IPS-18c (cell line): ENCODE data around the gene ALG3.

Experiments used
- H3K4me3 ChIP-seq: 2 replicates; pipeline ENCODE4 v1.7.0; 2013; ENCODE audit warnings: low read depth, mild to moderate bottlenecking, low read length, moderate library complexity; ENCODE audit not compliant: insufficient read depth
- H3K9me3 ChIP-seq: one replicate; pipeline ENCODE4 v1.6.1; 2013; ENCODE audit warnings: mild to moderate bottlenecking, low read length, moderate library complexity; ENCODE audit not compliant: control insufficient read depth, insufficient read depth

Gene ALG3

DNA sequence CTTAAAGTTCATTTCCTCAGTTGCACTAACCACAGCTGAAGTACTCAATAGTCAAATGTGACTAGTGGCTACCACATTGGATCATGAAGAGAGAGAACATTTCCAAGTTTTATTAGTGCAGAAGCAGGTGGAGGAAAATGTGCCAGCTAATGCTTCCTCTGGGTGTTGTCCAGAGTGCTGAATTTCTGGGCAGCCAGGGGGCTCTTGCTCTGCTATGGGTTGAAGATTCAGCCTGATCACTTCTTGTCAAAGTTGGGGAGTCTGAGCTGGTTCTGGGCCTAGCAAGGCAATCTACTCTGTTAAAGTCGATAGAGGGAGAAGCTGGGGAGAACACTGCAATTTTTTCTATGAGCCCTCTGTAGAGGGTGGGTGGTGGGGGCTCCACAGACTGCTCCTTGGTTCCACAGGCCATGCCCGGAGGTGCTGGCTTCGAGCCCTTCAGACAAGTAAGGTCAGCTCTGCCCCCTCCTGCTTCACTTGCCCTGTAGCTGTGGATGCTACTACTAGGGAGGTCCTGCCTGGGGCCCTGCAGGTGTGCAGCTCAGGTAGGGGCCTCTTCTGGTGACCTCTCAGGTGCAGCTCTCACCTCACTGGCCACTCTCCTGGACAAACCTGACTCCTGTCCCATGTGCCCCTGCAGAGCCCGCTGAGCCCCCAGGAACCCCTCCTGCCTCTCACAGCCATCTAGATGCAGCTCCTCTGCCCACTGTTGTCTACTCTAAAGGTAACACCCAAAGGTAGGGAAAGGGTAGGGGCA is 8.2 kb downstream of the ALG3 start:
- Histone ChIP-seq H3K9me3 (peaks cover 4% of the 10 kb centered on the region), H3K4me3 (no peak overlapping the region)

DNA sequence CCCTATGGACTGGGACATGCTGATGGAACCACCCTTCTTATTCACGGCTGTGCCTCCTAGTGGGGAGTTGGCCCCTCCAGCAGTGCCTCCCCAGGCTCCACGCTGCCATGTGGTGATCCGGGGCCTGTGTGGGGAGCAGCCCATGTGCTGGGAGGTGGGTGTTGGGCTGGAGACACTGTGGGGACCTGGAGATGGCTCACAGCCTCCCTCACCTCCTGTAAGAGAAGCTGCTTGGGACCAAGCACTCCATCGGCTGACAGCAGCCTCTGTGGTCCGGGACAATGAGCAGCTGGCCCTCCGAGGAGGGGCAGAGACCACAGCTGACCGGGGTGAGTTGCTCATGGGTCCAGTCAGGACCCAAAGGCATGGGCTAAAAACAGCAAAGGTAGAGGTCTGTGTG is 9.1 kb downstream of the ALG3 start:
- H3K4me3 ChIP-seq: no peak overlapping the region

GRCh38 chr3:184239221-184239620 is 9.5 kb downstream of the ALG3 start:
- H3K4me3 ChIP-seq: no peak overlapping the region
- H3K9me3 ChIP-seq: peaks cover 7% of the 10 kb centered on the region

More for the DNA sequence above, 9.1 kb downstream of the ALG3 start:
- H3K9me3 ChIP-seq: peaks cover 6% of the 10 kb centered on the region

- Histone ChIP-seq H3K9me3 (peaks cover 7% of the 10 kb centered on the region), H3K4me3 (no peak overlapping the region)
Measured at GRCh38 chr3:184238246-184238818, 10.4 kb downstream of the ALG3 start.

GRCh38 chr3:184237807-184238206 is 11.0 kb downstream of the ALG3 start:
- peaks cover 7% of the 10 kb centered on the region for H3K9me3 ChIP-seq
- no peak overlapping the region for H3K4me3 ChIP-seq

DNA sequence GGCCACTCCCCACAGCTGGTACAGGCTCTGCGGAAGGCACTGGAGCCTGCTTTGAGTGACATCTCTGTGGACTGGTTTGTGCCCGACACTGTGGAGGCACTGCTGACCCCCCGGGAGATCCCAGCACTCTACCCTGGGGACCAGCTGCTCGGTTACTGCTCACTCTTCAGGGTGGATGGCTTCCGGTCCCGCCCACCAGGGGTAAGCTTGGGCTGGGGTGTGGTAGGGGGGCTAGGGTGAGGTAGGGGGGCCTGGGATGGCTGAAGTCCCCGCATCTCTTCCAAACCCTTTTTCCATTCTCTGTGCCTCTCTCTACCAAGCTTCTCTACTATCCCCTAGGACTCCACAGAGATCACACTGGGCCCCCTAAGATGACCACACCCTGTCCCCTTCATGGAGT is 11.6 kb downstream of the ALG3 start:
- Histone ChIP-seq H3K9me3 (peaks cover 7% of the 10 kb centered on the region), H3K4me3 (no peak overlapping the region)

GRCh38 chr3:184236636-184237035 is 12.1 kb downstream of the ALG3 start:
- H3K9me3 ChIP-seq: peaks cover 8% of the 10 kb centered on the region
- H3K4me3 ChIP-seq: no peak overlapping the region

GRCh38 chr3:184236033-184236410 is 12.7 kb downstream of the ALG3 start:
- H3K4me3 ChIP-seq: no peak overlapping the region
- peaks cover 9% of the 10 kb centered on the region for H3K9me3 ChIP-seq

DNA sequence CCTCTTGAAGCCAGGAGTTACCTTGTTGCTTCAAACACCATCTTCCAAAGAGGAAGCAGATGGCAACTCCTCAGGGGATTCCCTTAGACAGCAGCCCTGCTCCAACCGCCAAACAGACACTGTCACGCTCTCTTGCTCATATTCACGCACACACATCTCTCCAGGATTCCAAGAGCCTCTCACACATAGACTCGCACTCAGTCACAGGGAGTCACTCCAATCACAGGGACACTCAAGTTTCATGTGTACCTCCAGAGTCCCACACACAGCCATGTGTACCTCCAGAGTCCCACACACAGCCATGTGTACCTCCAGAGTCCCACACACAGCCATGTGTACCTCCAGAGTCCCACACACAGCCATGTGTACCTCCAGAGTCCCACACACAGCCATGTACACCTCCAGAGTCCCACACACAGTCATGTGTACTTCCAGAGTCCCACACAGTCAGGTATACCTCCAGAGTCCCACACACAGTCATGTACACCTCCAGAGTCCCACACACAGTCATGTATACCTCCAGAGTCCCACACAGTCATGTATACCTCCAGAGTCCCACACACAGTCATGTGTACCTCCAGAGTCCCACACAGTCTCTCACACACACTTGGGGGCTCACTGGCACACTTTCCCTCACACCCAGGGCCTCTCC is 13.3 kb downstream of the ALG3 start:
- peaks cover 9% of the 10 kb centered on the region for H3K9me3 ChIP-seq
- no peak overlapping the region for H3K4me3 ChIP-seq

DNA sequence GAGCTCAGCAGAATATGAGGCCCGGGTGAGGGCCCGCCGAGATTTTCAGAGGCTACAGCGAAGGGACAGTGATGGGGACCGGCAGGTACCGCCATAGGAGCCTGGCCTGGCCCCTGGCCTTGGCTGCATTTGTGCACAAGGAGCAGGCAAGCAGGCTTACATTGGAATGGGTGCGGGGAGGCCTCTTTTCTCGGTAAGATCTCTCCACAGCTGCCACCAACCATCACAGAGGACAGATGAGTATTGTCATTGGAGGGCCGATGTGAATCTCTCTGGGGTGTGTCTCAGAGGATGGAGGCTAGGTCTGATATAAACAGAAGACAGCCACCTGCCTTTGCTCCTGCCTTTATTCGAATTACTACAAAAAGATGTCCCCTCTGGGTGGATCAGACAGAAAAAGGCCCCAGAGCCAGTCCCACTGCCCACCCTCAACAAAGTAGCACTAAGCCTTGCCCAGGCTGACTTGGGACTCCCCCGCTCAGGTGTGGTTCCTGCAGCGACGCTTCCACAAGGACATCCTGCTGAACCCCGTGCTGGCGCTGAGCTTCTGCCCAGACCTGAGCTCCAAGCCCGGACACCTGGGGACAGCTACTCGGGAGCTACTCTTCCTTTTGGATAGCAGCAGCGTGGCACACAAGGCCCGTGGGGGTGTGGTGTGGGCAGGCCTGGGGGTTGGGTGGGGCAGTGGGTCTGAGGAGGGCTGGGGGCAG is 13.9 kb downstream of the ALG3 start:
- Histone ChIP-seq H3K9me3 (peaks cover 9% of the 10 kb centered on the region), H3K4me3 (no peak overlapping the region)

DNA sequence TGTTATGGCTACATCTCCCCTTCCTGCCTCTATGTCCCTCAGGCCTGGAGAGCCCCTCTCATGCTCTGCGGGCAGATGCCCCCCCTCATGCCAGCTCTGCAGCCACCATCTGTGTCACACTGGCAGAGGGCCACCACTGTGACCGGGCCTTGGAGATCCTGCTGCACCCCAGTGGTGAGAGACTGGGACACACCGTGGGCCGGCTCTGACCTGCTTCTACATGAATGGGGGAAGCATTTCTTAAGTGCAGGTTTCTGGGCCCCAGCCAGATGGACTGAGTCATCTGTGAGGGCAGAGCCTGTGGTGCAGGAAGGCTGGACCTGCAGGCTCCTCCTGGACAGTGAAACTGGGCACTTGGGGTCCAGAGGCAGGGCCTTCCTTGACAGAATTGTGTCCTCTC is 14.5 kb downstream of the ALG3 start:
- Histone ChIP-seq H3K9me3 (peaks cover 9% of the 10 kb centered on the region), H3K4me3 (no peak overlapping the region)

DNA sequence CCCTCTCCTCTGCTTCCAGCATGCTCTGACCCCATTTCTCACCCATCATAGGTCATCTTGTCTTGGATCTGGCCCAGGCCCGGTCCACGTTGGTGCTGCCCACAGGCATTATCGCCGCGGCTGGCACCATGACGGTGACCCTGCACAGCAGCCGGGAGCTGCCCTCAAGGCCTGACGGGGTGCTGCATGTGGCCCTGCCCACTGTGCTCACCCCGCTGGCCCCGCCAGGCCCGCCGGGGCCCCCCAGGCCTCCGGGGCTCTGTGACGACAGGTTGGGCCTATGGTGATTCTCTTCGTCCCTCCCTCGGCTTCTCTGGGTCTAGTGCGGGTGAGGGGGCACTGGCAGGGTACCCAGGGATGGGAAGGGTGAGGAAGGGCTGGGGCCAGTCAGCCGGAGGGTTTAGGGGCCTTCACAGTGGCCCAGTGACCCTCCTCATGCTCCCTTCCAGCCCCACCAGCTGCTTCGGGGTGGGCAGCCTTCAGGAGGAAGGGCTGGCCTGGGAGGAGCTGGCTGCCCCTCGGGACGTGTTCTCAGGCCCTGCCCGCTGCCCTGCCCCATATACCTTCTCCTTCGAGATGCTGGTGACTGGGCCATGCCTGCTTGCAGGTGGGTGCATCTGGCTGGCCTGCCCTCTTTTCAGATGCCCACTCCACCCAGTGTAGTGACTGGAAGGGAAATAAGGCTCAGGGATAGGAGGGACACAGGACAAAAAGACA is 15.5 kb downstream of the ALG3 start:
- Histone ChIP-seq H3K4me3 (no peak overlapping the region), H3K9me3 (peaks cover 9% of the 10 kb centered on the region)

DNA sequence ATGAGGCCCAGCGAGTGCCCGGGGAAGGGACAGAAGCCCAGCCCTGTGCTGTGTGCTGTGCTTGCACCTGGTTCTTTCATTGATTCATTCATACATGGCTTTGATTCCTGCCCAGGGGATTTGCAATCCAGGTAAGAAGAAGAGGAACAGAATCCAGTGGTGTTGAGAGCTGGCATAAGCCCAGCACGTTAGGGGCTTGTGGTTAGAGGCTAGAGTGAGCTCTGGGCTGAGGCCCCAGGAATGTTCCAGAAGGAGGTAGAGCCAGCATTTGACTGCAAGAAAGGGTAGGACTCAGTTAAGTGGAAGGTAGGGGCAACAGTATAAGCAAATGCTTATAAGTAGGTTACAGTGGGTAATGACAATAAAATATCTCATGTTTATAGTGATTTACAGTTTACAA is 17.1 kb downstream of the ALG3 start:
- Histone ChIP-seq H3K9me3 (peaks cover 5% of the 10 kb centered on the region), H3K4me3 (no peak overlapping the region)

DNA sequence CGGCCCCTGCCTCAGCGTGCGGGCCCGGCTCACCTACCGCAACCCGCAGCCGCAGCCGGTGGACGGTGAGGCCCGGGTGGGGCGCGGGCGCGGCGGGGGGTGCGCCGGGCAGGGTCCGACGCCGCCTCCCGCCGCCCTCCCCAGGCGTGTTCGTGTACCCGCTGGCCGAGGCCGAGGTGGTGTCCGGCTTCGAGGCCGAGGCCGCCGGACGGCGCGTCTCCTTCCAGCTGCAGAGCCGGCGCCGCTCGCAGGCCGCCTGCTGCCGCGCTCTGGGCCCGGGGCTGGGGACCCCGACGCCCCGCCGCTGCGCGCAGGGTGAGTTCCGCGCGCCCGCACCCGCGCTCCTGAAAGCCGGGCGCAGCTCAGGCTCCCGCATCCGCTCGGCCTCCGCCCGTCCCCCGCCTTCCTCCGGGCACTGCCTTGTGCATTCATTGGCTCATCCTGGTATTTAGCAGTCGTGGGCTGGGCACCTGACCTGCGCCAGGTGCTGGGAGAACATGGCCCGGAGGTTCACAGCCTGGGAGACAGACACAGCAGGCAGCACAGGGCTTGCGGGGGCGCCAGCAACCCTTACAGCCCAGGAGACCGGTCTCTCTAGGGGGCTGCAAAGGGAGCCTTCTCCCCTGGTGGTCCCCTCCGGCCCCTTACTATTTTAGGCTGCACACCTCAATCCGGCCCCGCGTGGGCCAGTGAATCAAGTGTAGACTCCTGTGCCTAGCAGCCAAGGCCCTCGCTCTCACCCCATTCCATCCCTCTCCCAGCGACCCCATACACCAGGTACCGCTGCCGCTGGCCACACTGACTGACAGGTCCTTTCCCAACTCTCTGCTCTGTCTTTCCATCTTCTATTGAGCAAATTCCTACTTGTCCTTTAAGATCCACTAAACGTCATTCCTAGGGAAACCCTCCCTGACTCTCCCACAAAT is 17.9 kb downstream of the ALG3 start:
- peak overlapping the region; percentile 60; the same call in 1 of the 2 replicates for H3K4me3 ChIP-seq
- peaks cover 5% of the 10 kb centered on the region for H3K9me3 ChIP-seq

GRCh38 chr3:184230081-184230602 is 18.6 kb downstream of the ALG3 start:
- H3K9me3 ChIP-seq: peaks cover 5% of the 10 kb centered on the region
- peak overlapping the region; percentile 60; the same call in 1 of the 2 replicates for H3K4me3 ChIP-seq
